ENCODE results near the gene PPP4R3A. TPM values are rescaled to one million over a fixed set of nuclear protein-coding genes. Genes with fewer than 3 reads are reported as not detected.
"Not testable (repeated sequence)": the region's sequence is repeated elsewhere in the genome, so short reads cannot be mapped to it uniquely, and the experiment has no call there.

The PPP4R3A gene
- total RNA-seq, 1 donor from 2014 or later, result 38.3 TPM

GRCh38 chr14:91438845-91439244, 71.3 kb downstream of the PPP4R3A start:
- H3K27ac ChIP-seq (replicated peaks), result no peak overlapping the region
- no peaks in the 10 kb centered on the region for H3K9me3 ChIP-seq (replicated peaks)
- no peak for DNase-seq
- no peaks in the 10 kb centered on the region for H3K36me3 ChIP-seq
- peaks cover 39% of the 10 kb centered on the region for H3K27me3 ChIP-seq (ENCODE audit: low read depth)
- intact Hi-C loops (cut with micrococcal nuclease), result no loop called here
- no peaks in the 10 kb centered on the region for H3K4me1 ChIP-seq
- no peak overlapping the region for H3K4me3 ChIP-seq
- TF ChIP-seq, protein P1, sequence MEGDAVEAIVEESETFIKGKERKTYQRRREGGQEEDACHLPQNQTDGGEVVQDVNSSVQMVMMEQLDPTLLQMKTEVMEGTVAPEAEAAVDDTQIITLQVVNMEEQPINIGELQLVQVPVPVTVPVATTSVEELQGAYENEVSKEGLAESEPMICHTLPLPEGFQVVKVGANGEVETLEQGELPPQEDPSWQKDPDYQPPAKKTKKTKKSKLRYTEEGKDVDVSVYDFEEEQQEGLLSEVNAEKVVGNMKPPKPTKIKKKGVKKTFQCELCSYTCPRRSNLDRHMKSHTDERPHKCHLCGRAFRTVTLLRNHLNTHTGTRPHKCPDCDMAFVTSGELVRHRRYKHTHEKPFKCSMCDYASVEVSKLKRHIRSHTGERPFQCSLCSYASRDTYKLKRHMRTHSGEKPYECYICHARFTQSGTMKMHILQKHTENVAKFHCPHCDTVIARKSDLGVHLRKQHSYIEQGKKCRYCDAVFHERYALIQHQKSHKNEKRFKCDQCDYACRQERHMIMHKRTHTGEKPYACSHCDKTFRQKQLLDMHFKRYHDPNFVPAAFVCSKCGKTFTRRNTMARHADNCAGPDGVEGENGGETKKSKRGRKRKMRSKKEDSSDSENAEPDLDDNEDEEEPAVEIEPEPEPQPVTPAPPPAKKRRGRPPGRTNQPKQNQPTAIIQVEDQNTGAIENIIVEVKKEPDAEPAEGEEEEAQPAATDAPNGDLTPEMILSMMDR (IDR thresholded peaks at IDR 0.05; ENCODE audit: borderline replicate concordance), result no peak

- peaks cover 19% of the 10 kb centered on the region for H3K27me3 ChIP-seq (ENCODE audit: low read depth)
- H3K4me1 ChIP-seq; H3K9me3 ChIP-seq (replicated peaks); DNase-seq; H3K27ac ChIP-seq (replicated peaks); intact Hi-C loops (cut with micrococcal nuclease); H3K4me3 ChIP-seq; H3K36me3 ChIP-seq: not testable (repeated sequence)
These were observed 73.8 kb downstream of the PPP4R3A start for GRCh38 chr14:91436266-91436665.

DNA sequence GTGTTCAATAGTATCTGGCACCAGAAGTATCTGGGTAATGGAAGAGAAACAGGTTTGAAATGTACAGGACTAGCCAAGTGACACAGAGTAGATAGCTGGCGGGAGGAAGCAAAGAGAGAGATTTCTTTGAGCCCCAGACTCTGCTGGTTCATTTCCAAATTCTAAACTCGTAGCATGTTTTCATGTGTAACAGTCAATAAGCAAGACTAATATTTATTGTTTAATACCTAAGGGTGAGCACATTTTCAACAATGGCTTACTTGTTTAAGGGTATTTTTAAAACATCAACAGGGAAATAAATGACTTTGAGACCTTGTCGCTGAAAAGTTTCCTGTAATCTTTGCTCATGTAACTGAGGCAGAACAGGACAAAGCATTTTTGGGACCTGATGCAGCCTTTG, 80.7 kb downstream of the PPP4R3A start:
- Histone ChIP-seq H3K4me3 (no peak overlapping the region), H3K27me3 (ENCODE audit: low read depth) (no peaks in the 10 kb centered on the region), H3K9me3 (replicated peaks) (no peaks in the 10 kb centered on the region), H3K4me1 (no peaks in the 10 kb centered on the region), H3K27ac (replicated peaks) (no peak overlapping the region), H3K36me3 (no peaks in the 10 kb centered on the region)
- intact Hi-C loops (cut with micrococcal nuclease), result no loop called here
- TF ChIP-seq, protein P1 (IDR thresholded peaks at IDR 0.05; ENCODE audit: borderline replicate concordance), result no peak
- no peak for DNase-seq

GRCh38 chr14:91428931-91429330, 81.2 kb downstream of the PPP4R3A start:
- DNase-seq; H3K27ac ChIP-seq (replicated peaks); H3K27me3 ChIP-seq (ENCODE audit: low read depth); intact Hi-C loops (cut with micrococcal nuclease); H3K36me3 ChIP-seq; H3K4me3 ChIP-seq; H3K9me3 ChIP-seq (replicated peaks); H3K4me1 ChIP-seq: not testable (repeated sequence)

- intact Hi-C loops (cut with micrococcal nuclease); H3K27ac ChIP-seq (replicated peaks); H3K36me3 ChIP-seq; H3K4me1 ChIP-seq; H3K9me3 ChIP-seq (replicated peaks); DNase-seq; H3K27me3 ChIP-seq (ENCODE audit: low read depth); H3K4me3 ChIP-seq: not testable (repeated sequence)
These were observed 84.6 kb downstream of the PPP4R3A start for GRCh38 chr14:91425531-91425944.

DNA sequence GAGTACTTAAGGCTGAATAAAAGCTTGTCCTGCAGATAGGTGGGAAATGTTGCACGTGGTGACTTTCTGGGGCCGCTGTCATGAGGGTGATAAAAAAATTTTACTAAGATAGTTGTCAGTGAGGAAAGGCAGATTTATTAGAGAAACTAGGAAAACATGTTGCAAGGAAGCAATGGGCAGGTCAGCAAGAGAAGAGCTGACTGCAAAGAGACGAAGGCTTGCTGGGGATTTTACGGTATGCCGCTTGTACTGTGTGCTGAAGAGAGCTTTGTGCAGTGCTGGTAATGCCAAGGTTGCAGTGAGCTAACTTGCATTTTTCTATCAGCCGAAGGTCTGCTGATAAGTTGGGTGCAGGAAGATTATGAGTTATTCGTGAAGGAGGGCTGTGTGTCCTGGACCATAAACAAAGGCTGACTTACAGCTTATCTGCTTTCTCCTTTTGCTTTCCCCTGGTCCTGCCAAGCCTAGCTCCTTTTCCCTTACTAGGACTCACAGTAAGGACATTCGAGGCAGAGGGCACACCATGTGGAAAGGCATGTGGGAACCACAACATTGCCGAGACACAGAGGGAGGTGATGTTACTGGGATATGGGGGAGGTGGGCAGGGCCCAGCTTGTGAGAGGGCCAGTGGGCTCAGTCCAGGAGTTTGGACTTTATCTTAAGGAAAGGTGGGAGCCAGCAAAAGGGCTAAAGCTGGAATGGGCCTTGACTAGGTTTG, 85.1 kb downstream of the PPP4R3A start:
- TF ChIP-seq, protein P1 (IDR thresholded peaks at IDR 0.05; ENCODE audit: borderline replicate concordance), result no peak
- no peaks in the 10 kb centered on the region for H3K4me1 ChIP-seq
- intact Hi-C loops (cut with micrococcal nuclease), result no loop called here
- no peak overlapping the region for H3K27ac ChIP-seq (replicated peaks)
- no peaks in the 10 kb centered on the region for H3K36me3 ChIP-seq
- no peaks in the 10 kb centered on the region for H3K27me3 ChIP-seq (ENCODE audit: low read depth)
- no peaks in the 10 kb centered on the region for H3K9me3 ChIP-seq (replicated peaks)
- no peak overlapping the region for H3K4me3 ChIP-seq
- DNase-seq, result no peak

DNA sequence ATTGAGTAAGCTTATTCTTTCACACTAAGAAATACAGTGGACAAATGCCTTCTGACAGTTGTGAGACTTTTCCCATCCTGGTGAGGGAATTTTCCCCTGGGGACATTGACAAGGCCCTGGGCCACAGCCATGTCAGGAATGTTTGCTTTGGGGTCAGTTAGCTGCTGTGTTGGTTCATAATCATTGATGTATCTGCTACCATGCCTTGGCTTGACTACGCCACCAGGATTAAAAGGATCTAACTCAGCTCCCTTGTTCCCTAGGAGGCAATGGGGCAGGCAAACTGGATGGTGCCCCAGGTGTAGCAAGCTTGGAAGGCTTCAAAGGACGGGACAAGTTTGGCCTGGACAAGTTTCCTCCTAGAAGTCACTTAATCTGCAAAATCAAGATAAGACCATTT, 89.4 kb downstream of the PPP4R3A start:
- TF ChIP-seq, protein P1 (IDR thresholded peaks at IDR 0.05; ENCODE audit: borderline replicate concordance), result no peak
- no peak overlapping the region for H3K27ac ChIP-seq (replicated peaks)
- peaks cover 29% of the 10 kb centered on the region for H3K27me3 ChIP-seq (ENCODE audit: low read depth)
- intact Hi-C loops (cut with micrococcal nuclease), result no loop called here
- no peaks in the 10 kb centered on the region for H3K36me3 ChIP-seq
- H3K4me3 ChIP-seq, result no peak overlapping the region
- peaks cover 28% of the 10 kb centered on the region for H3K4me1 ChIP-seq
- H3K9me3 ChIP-seq (replicated peaks), result no peaks in the 10 kb centered on the region
- DNase-seq, result no peak
